ENCODE measurements around the gene RUNX2. TPM values are rescaled to one million over a fixed set of nuclear protein-coding genes. Genes with fewer than 3 reads are reported as not detected.

RUNX2 gene
- total and polyA plus RNA-seq, 2 donors (not counting 1 experiment from before 2014, with no cell fraction given), result 1.3 to 2.4 TPM

DNA sequence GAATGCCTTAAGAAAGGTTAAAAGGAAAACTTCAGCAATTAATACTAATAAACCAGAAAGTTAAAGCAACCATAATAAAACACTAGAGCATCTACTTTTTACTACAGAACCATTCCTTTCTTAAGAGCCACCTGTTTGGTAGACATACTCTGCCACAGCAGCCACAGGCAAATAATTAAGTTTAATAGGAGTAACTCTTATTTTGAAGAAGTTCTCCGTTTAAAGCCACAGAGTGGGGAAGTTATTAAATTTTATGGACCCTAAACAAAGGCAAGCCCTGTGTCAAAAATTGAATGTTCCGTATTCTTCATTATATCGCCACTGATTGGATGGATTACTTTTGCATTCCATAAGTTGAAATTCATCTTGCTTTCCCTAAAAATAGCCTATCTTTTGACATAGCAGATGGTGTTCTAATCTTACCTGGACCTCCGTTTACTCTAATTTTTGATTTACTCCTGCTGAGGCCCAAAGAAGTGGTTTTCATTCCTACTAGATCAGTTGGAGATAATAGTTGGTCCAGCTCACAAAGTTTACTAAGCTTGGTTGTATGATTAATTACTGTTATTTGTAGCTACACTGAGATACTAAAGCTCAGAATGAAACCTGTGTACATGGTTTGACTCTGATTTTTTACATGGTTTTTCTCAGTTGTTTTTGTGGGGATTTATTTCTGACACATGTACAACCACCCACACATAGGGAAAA, 190.0 kb downstream of the RUNX2 start:
- no peak overlapping the region for H3K4me2 ChIP-seq (replicated peaks; ENCODE audit: low read depth, low read length, poor library complexity, severe bottlenecking)
- no peak overlapping the region for H3K4me3 Mint-ChIP-seq
- H3K9me3 Mint-ChIP-seq (ENCODE audit: insufficient read depth), result no peaks in the 10 kb centered on the region
- no peak for TF ChIP-seq EZH2 (IDR thresholded peaks at IDR 0.05; ENCODE audit: borderline replicate concordance, insufficient read depth, low read depth, low read length, poor library complexity, severe bottlenecking)
- TF ChIP-seq, protein P1, sequence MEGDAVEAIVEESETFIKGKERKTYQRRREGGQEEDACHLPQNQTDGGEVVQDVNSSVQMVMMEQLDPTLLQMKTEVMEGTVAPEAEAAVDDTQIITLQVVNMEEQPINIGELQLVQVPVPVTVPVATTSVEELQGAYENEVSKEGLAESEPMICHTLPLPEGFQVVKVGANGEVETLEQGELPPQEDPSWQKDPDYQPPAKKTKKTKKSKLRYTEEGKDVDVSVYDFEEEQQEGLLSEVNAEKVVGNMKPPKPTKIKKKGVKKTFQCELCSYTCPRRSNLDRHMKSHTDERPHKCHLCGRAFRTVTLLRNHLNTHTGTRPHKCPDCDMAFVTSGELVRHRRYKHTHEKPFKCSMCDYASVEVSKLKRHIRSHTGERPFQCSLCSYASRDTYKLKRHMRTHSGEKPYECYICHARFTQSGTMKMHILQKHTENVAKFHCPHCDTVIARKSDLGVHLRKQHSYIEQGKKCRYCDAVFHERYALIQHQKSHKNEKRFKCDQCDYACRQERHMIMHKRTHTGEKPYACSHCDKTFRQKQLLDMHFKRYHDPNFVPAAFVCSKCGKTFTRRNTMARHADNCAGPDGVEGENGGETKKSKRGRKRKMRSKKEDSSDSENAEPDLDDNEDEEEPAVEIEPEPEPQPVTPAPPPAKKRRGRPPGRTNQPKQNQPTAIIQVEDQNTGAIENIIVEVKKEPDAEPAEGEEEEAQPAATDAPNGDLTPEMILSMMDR (IDR thresholded peaks at IDR 0.05), result no peak
- no peaks in the 10 kb centered on the region for H3K27me3 ChIP-seq (replicated peaks in 1 of 4; ENCODE audit: control extremely low read depth in 1 of 4, control insufficient read depth in 3 of 4, insufficient read depth in 4 of 4, low read length in 3 of 4)
- no peak overlapping the region for H3K9ac ChIP-seq (ENCODE audit: low read length)
- H3K36me3 ChIP-seq (replicated peaks in 1 of 2; ENCODE audit: control extremely low read depth in 1 of 2, control insufficient read depth in 1 of 2, extremely low read depth in 1 of 2, insufficient read depth in 2 of 2, low read length in 1 of 2), result no peaks in the 10 kb centered on the region
- no peaks in the 10 kb centered on the region for H4K20me1 ChIP-seq (ENCODE audit: control insufficient read depth, insufficient read depth, low read length, poor library complexity, severe bottlenecking)
- no peak overlapping the region for H3K27ac Mint-ChIP-seq
- no peaks in the 10 kb centered on the region for H3K79me2 ChIP-seq (ENCODE audit: control insufficient read depth, insufficient read depth, low read length)
- H3K27ac ChIP-seq (ENCODE audit: low read length in 2 of 2), result no peak overlapping the region
- no peak overlapping the region for H3K4me3 ChIP-seq (ENCODE audit: control extremely low read depth in 1 of 5, extremely low read depth in 1 of 5, insufficient read depth in 1 of 5, low read depth in 2 of 5, low read length in 4 of 5)
- ATAC-seq (ENCODE audit: low read depth) (no peak), DNase-seq (no peak)
- intact Hi-C loops (cut with micrococcal nuclease), result no loop called here
- no peaks in the 10 kb centered on the region for H3K9me3 ChIP-seq (ENCODE audit: control extremely low read depth in 1 of 3, control insufficient read depth in 2 of 3, insufficient read depth in 1 of 3, low read length in 2 of 3)
- ChIA-PET CTCF (no interaction called here), POLR2A (no interaction called here)
- H2AFZ ChIP-seq (ENCODE audit: insufficient read depth, low read depth, low read length, poor library complexity, severe bottlenecking), result no peak overlapping the region
- no CpG with 5 or more reads among the region's 4 CpGs for WGBS (ENCODE audit: insufficient coverage)
- no peaks in the 10 kb centered on the region for H3K27me3 Mint-ChIP-seq
- peaks cover 13% of the 10 kb centered on the region for H3K4me1 Mint-ChIP-seq
- peaks cover 0 to 8% of the 10 kb centered on the region in 2 donors for H3K4me1 ChIP-seq (ENCODE audit: control insufficient read depth in 2 of 2, insufficient read depth in 2 of 2, low read length in 2 of 2)

DNA sequence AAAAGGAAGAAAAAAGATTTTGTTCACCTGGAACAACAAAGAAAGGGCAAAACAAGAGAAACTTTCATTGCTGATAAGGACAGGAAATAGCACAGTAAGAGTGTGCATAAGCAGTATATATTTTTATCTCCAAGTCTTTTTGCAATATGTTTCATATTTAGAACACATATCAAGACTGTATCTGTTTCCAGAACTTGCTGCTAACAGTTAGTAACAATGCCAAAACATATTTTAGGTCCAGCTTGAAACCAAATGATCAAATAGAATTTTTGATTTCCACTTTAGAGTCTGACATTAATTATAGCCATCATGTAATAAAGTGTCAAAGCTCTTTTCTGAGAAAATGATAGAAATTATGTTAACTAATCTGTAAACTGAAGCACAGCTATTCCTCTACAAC, 193.1 kb downstream of the RUNX2 start:
- H3K79me2 ChIP-seq (ENCODE audit: control insufficient read depth, insufficient read depth, low read length), result no peaks in the 10 kb centered on the region
- ChIA-PET POLR2A (interaction anchor here (0.5 kb wide), 1 partner anchor 11 kb away, joined by 3 read pairs; no protein-coding TSS in a partner anchor), CTCF (no interaction called here)
- Mint-ChIP-seq H3K27me3 (no peaks in the 10 kb centered on the region), H3K27ac (no peak overlapping the region), H3K4me1 (peaks cover 2% of the 10 kb centered on the region), H3K9me3 (ENCODE audit: insufficient read depth) (no peaks in the 10 kb centered on the region), H3K4me3 (no peak overlapping the region)
- ATAC-seq (ENCODE audit: low read depth) (no peak), DNase-seq (no peak)
- no peaks in the 10 kb centered on the region for H3K27me3 ChIP-seq (replicated peaks in 1 of 4; ENCODE audit: control extremely low read depth in 1 of 4, control insufficient read depth in 3 of 4, insufficient read depth in 4 of 4, low read length in 3 of 4)
- no peaks in the 10 kb centered on the region for H3K9me3 ChIP-seq (ENCODE audit: control extremely low read depth in 1 of 3, control insufficient read depth in 2 of 3, insufficient read depth in 1 of 3, low read length in 2 of 3)
- H3K4me3 ChIP-seq (ENCODE audit: control extremely low read depth in 1 of 5, extremely low read depth in 1 of 5, insufficient read depth in 1 of 5, low read depth in 2 of 5, low read length in 4 of 5), result no peak overlapping the region
- no peak for TF ChIP-seq EZH2 (IDR thresholded peaks at IDR 0.05; ENCODE audit: borderline replicate concordance, insufficient read depth, low read depth, low read length, poor library complexity, severe bottlenecking)
- TF ChIP-seq, protein P1 (IDR thresholded peaks at IDR 0.05), result no peak
- H3K36me3 ChIP-seq (replicated peaks in 1 of 2; ENCODE audit: control extremely low read depth in 1 of 2, control insufficient read depth in 1 of 2, extremely low read depth in 1 of 2, insufficient read depth in 2 of 2, low read length in 1 of 2), result no peaks in the 10 kb centered on the region
- H2AFZ ChIP-seq (ENCODE audit: insufficient read depth, low read depth, low read length, poor library complexity, severe bottlenecking), result no peak overlapping the region
- H3K4me1 ChIP-seq (ENCODE audit: control insufficient read depth in 2 of 2, insufficient read depth in 2 of 2, low read length in 2 of 2), result no peaks in the 10 kb centered on the region
- H3K4me2 ChIP-seq (replicated peaks; ENCODE audit: low read depth, low read length, poor library complexity, severe bottlenecking), result no peak overlapping the region
- H4K20me1 ChIP-seq (ENCODE audit: control insufficient read depth, insufficient read depth, low read length, poor library complexity, severe bottlenecking), result no peaks in the 10 kb centered on the region
- intact Hi-C loops (cut with micrococcal nuclease), result no loop called here
- no peak overlapping the region for H3K9ac ChIP-seq (ENCODE audit: low read length)
- no peak overlapping the region for H3K27ac ChIP-seq (ENCODE audit: low read length in 2 of 2)
